Suprapubic skin (tissue), 4 donors: ENCODE results near the gene IFT57. TPM values are rescaled to one million over a fixed set of nuclear protein-coding genes. Genes with fewer than 3 reads are reported as not detected.
"Not testable (repeated sequence)": the region's sequence is repeated elsewhere in the genome, so short reads cannot be mapped to it uniquely, and the experiment has no call there.

Experiments used
- DNase-seq, 2 donors: peaks; one replicate each; pipeline ENCODE4 v3.0.0-alpha.2; 2019; ENCODE audit warnings: low spot score in 2 of 2
- H3K27ac ChIP-seq: fragments of 200-600 bp; sonication (generic); one replicate; pipeline ENCODE4 v1.5.1; 2019
- H3K27me3 ChIP-seq: fragments of 200-600 bp; sonication (generic); one replicate; pipeline ENCODE4 v1.5.1; 2019
- H3K36me3 ChIP-seq: fragments of 200-600 bp; sonication (generic); one replicate; pipeline ENCODE4 v1.5.1; 2019
- H3K4me1 ChIP-seq: fragments of 200-600 bp; sonication (generic); one replicate; pipeline ENCODE4 v1.5.1; 2019
- H3K4me3 ChIP-seq: fragments of 200-600 bp; sonication (generic); one replicate; pipeline ENCODE4 v1.5.1; 2019; ENCODE audit warnings: mild to moderate bottlenecking
- H3K9me3 ChIP-seq: fragments of 200-600 bp; sonication (generic); one replicate; pipeline ENCODE4 v1.5.1; 2019
- CTCF ChIP-seq, 2 donors: fragments of 200-600 bp in 1 of 2; fragments of 450-650 bp in 1 of 2; sonication (generic) in 1 of 2; IDR thresholded peaks; one replicate each; pipeline ENCODE4 v1.5.1; 2016 to 2019; ENCODE audit warnings: antibody characterized with exemption in 2 of 2, mild to moderate bottlenecking in 1 of 2, moderate library complexity in 1 of 2
- EP300 ChIP-seq: sonication (generic); formaldehyde crosslinking; IDR thresholded peaks from one replicate; pipeline ENCODE4 v1.6.1; 2017; ENCODE audit warnings: antibody characterized with exemption
- POLR2A ChIP-seq, 2 donors: fragments of 450-650 bp; IDR thresholded peaks; one replicate each; pipeline ENCODE4 v1.6.1; 2017; ENCODE audit warnings: antibody characterized with exemption in 2 of 2, mild to moderate bottlenecking in 2 of 2, moderate library complexity in 2 of 2
- POLR2AphosphoS5 ChIP-seq, 3 donors: sonication (generic); formaldehyde crosslinking; IDR thresholded peaks; one replicate each; pipeline ENCODE4 v1.6.1; 2017; ENCODE audit warnings: antibody characterized with exemption in 3 of 3
- WGBS: methylation state at CpG from one replicate; pipeline ENCODE4 v1.1.5; 2018; 5-methylcytosine and 5-hydroxymethylcytosine counted together
- total RNA-seq, 4 donors: library from RNA; depleted of rRNA; stranded (reverse); fragments of >200 nt; gene quantifications; one replicate each; pipeline ENCODE4 v1.1.0, GENCODE V29; 2016

IFT57 gene
- total RNA-seq, 4 donors from 2014 or later: 21.8 to 62.3 (median 36.5) TPM

GRCh38 chr3:108157273-108157672 lies 65.0 kb downstream of the IFT57 start:
- DNase-seq: no peak
- Histone ChIP-seq H3K4me1 (no peaks in the 10 kb centered on the region), H3K9me3 (no peaks in the 10 kb centered on the region), H3K27ac (no peak overlapping the region), H3K27me3 (no peaks in the 10 kb centered on the region), H3K36me3 (no peaks in the 10 kb centered on the region), H3K4me3 (no peak overlapping the region)
- WGBS: 93% methylated on average over 2 of the region's 2 CpGs
- TF ChIP-seq CTCF (IDR thresholded peaks at IDR 0.05) (no peak), POLR2A (IDR thresholded peaks at IDR 0.05) (no peak), POLR2AphosphoS5 (IDR thresholded peaks at IDR 0.05) (no peak), EP300 (no peak)

DNA sequence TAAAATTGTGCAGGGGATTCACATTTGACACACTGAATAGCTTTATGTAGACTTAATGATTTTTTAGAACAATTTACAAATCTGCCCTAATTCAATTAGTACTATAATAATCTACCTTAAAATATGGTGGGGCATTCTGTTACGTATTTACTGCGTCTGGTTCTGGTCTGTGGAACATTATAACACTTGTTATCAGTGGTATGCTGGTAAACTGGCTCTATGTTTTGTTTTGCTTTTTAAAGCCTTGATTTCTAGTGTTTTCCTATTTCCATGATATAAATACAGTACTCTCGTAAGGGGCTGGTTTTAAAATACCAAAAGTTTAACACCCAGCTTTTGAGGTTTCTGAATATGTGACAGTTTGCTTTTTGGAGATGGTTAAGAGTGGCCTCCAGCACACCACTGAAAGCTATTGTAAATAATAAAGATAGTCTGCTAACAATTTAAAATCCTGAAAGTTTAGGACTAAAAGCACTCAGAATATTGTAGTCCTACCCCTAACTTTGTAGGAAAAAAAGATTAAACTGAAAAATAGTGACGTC lies 65.8 kb downstream of the IFT57 start:
- Histone ChIP-seq H3K4me3 (no peak overlapping the region), H3K27ac (no peak overlapping the region), H3K4me1 (no peaks in the 10 kb centered on the region), H3K9me3 (no peaks in the 10 kb centered on the region), H3K36me3 (no peaks in the 10 kb centered on the region), H3K27me3 (no peaks in the 10 kb centered on the region)
- no peak for TF ChIP-seq CTCF (IDR thresholded peaks at IDR 0.05)
- no peak for TF ChIP-seq POLR2A (IDR thresholded peaks at IDR 0.05)
- no peak for TF ChIP-seq POLR2AphosphoS5 (IDR thresholded peaks at IDR 0.05)
- no peak for TF ChIP-seq EP300
- no peak for DNase-seq
- WGBS: 93% methylated on average over 4 of the region's 4 CpGs

GRCh38 chr3:108155642-108156041 lies 66.6 kb downstream of the IFT57 start:
- not testable (repeated sequence) for H3K4me1 ChIP-seq, H3K27me3 ChIP-seq, DNase-seq, H3K4me3 ChIP-seq, H3K9me3 ChIP-seq, H3K27ac ChIP-seq, H3K36me3 ChIP-seq
- 96% methylated on average over 4 of the region's 4 CpGs for WGBS

DNA sequence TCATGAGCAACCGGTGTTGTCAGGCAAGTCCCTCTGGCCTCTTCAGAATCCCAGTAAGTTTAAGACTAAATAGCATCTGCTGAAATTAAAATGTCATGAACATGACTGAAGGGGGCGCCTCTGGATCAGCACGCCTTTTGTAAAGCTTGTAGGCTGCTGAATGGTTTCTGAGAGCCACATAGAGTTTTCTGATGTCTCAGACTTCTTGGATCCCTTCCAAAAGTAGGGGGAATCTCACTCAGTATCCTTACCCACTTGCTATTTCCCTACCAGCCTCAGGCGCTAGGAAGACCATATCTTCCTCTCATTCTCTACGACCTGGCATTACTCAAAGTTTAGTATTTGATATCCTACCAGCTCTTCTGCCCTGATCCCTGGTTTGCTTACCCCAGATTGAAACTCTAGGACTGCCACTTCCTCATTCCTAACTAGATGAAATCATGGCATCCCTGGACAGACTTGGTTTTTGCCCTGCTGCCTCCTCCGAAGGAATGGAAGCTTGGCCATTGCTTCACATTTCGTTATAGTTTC lies 68.7 kb downstream of the IFT57 start:
- Histone ChIP-seq H3K27ac (no peak overlapping the region), H3K4me3 (no peak overlapping the region), H3K9me3 (no peaks in the 10 kb centered on the region), H3K27me3 (no peaks in the 10 kb centered on the region), H3K36me3 (no peaks in the 10 kb centered on the region), H3K4me1 (no peaks in the 10 kb centered on the region)
- 85% methylated on average over 7 of the region's 7 CpGs for WGBS
- TF ChIP-seq CTCF (IDR thresholded peaks at IDR 0.05) (peak in 1 of 2 donors; percentile 7), EP300 (no peak)
- no peak for DNase-seq

GRCh38 chr3:108152274-108152673 lies 70.0 kb downstream of the IFT57 start:
- Histone ChIP-seq H3K36me3 (no peaks in the 10 kb centered on the region), H3K27ac (no peak overlapping the region), H3K4me1 (no peaks in the 10 kb centered on the region), H3K4me3 (no peak overlapping the region), H3K27me3 (no peaks in the 10 kb centered on the region), H3K9me3 (no peaks in the 10 kb centered on the region)
- WGBS: 62% methylated on average over 3 of the region's 3 CpGs
- DNase-seq: no peak
- TF ChIP-seq EP300 (no peak), POLR2A (IDR thresholded peaks at IDR 0.05) (no peak), CTCF (IDR thresholded peaks at IDR 0.05) (no peak), POLR2AphosphoS5 (IDR thresholded peaks at IDR 0.05) (no peak)

DNA sequence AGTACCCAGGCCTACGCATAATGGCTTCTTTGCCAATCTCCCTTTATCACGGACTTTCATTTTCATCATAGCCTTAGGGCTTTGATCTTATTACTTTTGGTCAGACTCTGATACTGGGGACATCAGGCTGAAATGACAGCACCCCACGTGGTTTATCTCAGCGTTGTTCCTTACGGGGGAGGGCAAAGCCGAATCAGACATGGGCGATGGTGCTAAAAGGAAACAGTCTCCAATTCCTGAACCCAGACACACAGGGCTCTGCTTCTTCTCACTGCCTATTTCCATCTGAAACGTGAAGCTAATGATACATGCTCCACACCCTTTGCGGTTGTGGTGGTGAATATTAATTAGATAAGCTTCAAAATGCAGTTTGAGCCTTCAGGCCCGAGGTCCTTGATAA lies 72.0 kb downstream of the IFT57 start:
- no peak overlapping the region for H3K4me3 ChIP-seq
- 87% methylated on average over 10 of the region's 10 CpGs for WGBS
- H3K27me3 ChIP-seq: no peaks in the 10 kb centered on the region
- no peaks in the 10 kb centered on the region for H3K36me3 ChIP-seq
- TF ChIP-seq POLR2A (IDR thresholded peaks at IDR 0.05) (no peak), POLR2AphosphoS5 (IDR thresholded peaks at IDR 0.05) (no peak), CTCF (IDR thresholded peaks at IDR 0.05) (no peak), EP300 (no peak)
- no peak overlapping the region for H3K27ac ChIP-seq
- no peaks in the 10 kb centered on the region for H3K4me1 ChIP-seq
- no peak for DNase-seq
- H3K9me3 ChIP-seq: no peaks in the 10 kb centered on the region
